Activated CD4-positive, alpha-beta memory T cell treated with anti-CD3 and anti-CD28 coated beads for 36 hours (primary cell): ENCODE results near the gene PRRC2B. TPM values are rescaled to one million over a fixed set of nuclear protein-coding genes. Genes with fewer than 3 reads are reported as not detected.
A peak's percentile ranks its signal among the peaks of the same experiment; 100 is the strongest.

Experiments
- CTCF ChIA-PET: fragments of 350-600 bp; sonication (Branson Sonifier 250); formaldehyde crosslinking; loops from one replicate; lab custom pipeline; 2021; ENCODE audit warnings: antibody characterized with exemption, inconsistent platforms; lab: Charles Lee
- POLR2A ChIA-PET: fragments of 350-600 bp; sonication (Branson Sonifier 250); formaldehyde crosslinking; loops from one replicate; lab custom pipeline; 2021; ENCODE audit warnings: antibody characterized with exemption; lab: Charles Lee
- DNase-seq: peaks from one replicate; pipeline ENCODE4 v3.0.0-alpha.2; 2020
- H3K27ac Mint-ChIP-seq: one replicate; pipeline ENCODE4 v1.8.0; 2021; ENCODE audit warnings: mixed read lengths
- H3K27me3 Mint-ChIP-seq: one replicate; pipeline ENCODE4 v1.8.0; 2021; ENCODE audit warnings: mixed read lengths
- H3K36me3 Mint-ChIP-seq: one replicate; pipeline ENCODE4 v1.8.0; 2021; ENCODE audit warnings: mixed read lengths
- H3K4me1 Mint-ChIP-seq: one replicate; pipeline ENCODE4 v1.8.0; 2021; ENCODE audit warnings: low read depth, mixed read lengths
- H3K4me3 Mint-ChIP-seq: one replicate; pipeline ENCODE4 v1.8.0; 2021; ENCODE audit warnings: mild to moderate bottlenecking, mixed read lengths
- H3K9me3 Mint-ChIP-seq: one replicate; pipeline ENCODE4 v1.8.0; 2021; ENCODE audit warnings: mixed read lengths
- intact Hi-C: fragments of 100-400 bp; cut with micrococcal nuclease; formaldehyde crosslinking; loops from one replicate; pipeline ENCODE4 v1.15.1; 2023
- total RNA-seq, 2 experiments: library from RNA; stranded (reverse); gene quantifications; one replicate each; pipeline ENCODE4 v1.2.3, GENCODE V29; 2021

The PRRC2B gene
- total RNA-seq, 2 experiments from 2014 or later: 127 to 135 TPM

DNA sequence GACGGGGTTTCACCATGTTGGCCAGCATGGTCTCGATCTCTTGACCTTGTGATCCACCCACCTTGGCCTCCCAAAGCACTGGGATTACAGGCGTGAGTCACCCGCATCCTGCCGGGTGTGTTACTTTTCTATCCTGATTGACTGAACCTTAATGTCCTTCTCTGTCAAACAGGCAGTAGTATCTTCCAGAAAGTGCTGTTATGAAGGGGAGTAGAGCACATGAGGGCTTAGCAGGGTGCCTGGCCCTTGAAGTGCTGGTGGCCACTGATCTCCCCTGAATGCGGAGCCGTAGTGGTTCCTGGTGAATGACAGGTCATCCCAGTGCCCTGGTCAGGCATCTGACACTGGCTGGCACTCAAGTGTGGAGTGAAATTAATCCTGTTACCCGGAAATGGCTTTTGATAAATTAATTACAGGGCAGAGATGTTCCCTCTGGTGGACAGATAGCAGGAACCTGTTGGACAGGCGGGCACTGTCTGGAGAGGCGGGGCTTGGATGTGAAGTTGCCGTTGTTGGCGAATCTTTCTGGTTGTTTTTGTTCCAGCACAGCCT, 28.4 kb downstream of the PRRC2B start:
- H3K4me3 Mint-ChIP-seq: no peak overlapping the region
- intact Hi-C loops: no loop called here
- ChIA-PET CTCF (interaction anchor here (0.9 kb wide), 1 partner anchor 49 kb away, joined by 3 read pairs; no protein-coding TSS in a partner anchor), POLR2A (no interaction called here)
- no peak for DNase-seq
- H3K36me3 Mint-ChIP-seq: peaks cover 15% of the 10 kb centered on the region
- no peaks in the 10 kb centered on the region for H3K27me3 Mint-ChIP-seq
- H3K4me1 Mint-ChIP-seq: peaks cover 76% of the 10 kb centered on the region
- H3K27ac Mint-ChIP-seq: peak overlapping the region; percentile 54
- no peaks in the 10 kb centered on the region for H3K9me3 Mint-ChIP-seq

DNA sequence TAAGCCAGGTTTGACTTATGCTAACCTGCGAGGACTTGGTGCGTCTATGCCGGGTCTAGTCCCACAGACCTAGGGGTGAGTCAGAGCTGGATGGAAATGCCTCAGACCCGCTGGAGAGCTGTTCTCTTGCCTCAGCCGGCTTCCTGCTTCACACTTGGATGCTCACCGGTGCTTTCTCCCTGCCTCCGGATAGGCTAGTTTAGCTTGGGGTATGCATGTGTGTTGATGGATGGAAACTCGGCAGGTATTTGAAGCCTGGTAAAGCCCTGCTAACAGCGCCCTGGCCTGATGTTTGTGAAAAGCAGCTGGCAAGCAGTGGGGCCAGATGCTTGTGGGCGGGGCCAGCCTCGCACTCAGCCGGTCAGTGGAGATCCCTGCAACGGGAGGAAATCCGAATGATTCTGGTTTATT, 29.3 kb downstream of the PRRC2B start:
- POLR2A ChIA-PET: no interaction called here
- H3K36me3 Mint-ChIP-seq: peaks cover 13% of the 10 kb centered on the region

DNA sequence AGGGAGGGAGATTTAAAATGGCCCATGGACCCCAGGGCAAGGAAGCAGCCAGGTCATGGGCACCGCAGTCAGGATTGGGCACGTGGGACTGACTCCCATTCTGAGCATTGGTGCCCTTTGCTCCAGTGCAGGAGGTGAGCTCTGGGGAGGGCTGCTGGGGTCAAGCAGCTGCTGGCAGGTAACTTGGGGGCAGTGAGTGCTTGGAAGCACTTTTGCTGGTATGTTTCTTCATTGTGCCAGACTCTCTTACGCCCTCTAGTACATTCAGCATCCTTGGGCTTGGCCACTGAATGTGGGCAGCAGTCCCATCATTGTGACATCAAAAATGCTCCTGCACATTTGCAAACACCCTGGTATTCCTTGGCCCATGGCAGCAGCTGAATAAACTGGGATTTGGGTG, 32.7 kb downstream of the PRRC2B start:
- Mint-ChIP-seq H3K27me3 (no peaks in the 10 kb centered on the region), H3K9me3 (no peaks in the 10 kb centered on the region), H3K4me1 (peaks cover 56% of the 10 kb centered on the region), H3K36me3 (peaks cover 14% of the 10 kb centered on the region), H3K27ac (no peak overlapping the region), H3K4me3 (no peak overlapping the region)
- intact Hi-C loops: no loop called here
- no peak for DNase-seq
- CTCF ChIA-PET: no interaction called here
- POLR2A ChIA-PET: no interaction called here

More for the DNA sequence above, 29.3 kb downstream of the PRRC2B start:
- Mint-ChIP-seq H3K4me3 (no peak overlapping the region), H3K27me3 (no peaks in the 10 kb centered on the region), H3K4me1 (peaks cover 72% of the 10 kb centered on the region), H3K9me3 (no peaks in the 10 kb centered on the region), H3K27ac (peak overlapping the region; percentile 30)
- DNase-seq: no peak
- CTCF ChIA-PET: no interaction called here
- intact Hi-C loops: no loop called here

DNA sequence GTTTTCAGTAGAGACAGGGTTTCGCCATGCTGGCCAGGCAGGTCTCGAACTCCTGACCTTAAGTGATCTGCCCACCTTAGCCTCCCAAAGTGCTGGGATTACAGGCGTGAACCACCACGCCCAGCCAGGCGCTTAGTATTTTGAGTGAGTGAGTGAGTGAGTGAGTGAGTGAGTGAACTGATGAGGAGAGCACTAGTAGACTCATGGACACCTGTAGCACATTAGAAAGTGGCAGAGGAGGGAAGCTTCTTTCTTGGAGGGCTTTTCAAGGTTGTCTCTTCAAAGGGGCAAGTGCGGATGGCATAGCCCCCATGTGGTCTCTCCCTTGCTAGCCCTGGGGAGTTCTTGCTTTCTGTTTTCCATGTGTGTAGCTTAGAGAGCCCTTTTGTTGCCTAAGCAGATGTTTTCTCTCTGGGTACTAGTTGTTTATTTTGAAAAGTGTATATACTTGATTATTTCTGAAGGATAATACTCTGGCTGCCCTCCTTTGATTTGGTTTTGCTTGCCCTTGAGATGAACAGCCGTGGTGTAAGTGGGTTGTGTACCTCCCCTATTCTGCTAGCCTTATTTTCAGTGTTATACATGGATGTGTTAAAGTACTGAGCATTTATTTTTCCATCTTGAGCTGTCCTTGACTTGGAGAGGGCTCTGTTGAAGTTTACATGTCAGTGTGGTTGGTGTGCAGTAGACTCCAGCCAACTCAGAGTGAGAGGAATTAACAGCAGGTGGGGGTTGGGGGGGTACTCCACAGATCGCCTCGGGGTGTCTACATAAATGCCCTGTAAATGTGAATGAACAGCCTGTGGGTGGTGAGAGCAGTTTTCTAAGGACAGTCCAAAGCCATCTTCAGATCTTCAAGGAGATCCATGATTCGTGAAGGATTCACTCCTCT, 35.5 kb downstream of the PRRC2B start:
- no peak for DNase-seq
- H3K4me1 Mint-ChIP-seq: peaks cover 39% of the 10 kb centered on the region
- ChIA-PET POLR2A (no interaction called here), CTCF (interaction anchor here (0.7 kb wide), 1 partner anchor 79 kb away, joined by 4 read pairs; no protein-coding TSS in a partner anchor)
- H3K9me3 Mint-ChIP-seq: no peaks in the 10 kb centered on the region
- intact Hi-C loops: no loop called here
- no peak overlapping the region for H3K4me3 Mint-ChIP-seq
- H3K27ac Mint-ChIP-seq: no peak overlapping the region
- peaks cover 23% of the 10 kb centered on the region for H3K36me3 Mint-ChIP-seq
- no peaks in the 10 kb centered on the region for H3K27me3 Mint-ChIP-seq

DNA sequence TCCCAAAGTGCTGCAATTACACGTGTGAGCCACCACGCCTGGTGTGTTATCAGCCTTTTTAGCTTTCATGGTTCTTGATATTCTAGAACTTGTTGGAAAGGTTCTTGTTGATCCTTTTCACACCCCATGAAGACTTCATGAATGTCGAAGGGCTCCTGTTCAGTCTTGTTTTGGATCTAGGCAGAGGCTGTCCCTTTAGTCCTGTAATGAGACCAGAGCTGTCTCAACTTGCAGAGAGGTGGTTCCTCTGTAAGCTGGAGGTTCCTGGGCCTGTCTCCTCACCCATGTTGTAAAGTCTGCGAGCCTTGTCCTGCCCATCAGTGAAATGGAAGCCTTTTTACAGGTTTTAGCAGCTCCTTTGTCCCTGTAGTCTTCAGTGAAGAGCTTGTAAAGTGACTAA, 38.2 kb downstream of the PRRC2B start:
- H3K27ac Mint-ChIP-seq: no peak overlapping the region

DNA sequence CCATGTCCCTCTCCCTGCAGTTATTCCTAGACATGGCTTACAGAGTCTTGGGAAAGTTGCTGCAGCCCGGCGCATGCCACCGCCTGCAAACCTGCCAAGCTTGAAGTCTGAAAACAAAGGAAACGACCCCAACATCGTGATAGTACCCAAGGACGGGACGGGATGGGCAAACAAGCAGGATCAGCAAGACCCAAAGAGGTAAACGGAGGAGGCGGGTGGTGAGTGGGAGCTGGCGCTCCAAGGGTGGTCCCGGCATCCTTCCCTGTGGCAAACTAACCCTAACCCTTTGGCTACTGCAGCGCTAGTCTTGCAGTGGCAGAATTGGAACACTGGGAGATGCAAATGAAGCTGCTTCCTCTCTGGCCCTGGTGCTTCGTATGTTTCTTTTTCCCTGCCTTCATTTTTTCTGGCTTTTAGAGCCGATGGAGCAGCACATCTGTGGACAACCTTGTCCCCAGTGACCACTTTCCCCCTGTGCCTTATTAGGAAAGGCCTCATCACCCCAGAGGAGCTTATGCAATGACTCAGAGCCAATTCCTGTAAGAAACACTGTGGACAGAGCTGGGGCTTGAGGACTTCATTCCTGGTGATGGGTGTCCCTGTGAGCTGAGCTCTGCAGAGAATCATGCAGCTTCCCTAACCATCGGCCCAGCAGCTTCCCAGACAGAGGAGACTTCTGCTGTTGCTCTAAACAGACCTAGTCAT, 38.9 kb downstream of the PRRC2B start:
- Mint-ChIP-seq H3K4me3 (no peak overlapping the region), H3K27ac (peak overlapping the region; percentile 34), H3K27me3 (no peaks in the 10 kb centered on the region), H3K9me3 (no peaks in the 10 kb centered on the region), H3K4me1 (peaks cover 17% of the 10 kb centered on the region), H3K36me3 (peaks cover 29% of the 10 kb centered on the region)
- DNase-seq: no peak
- CTCF ChIA-PET: interaction anchor here (2.3 kb wide), 1 partner anchor 83 kb away, joined by 9 read pairs; no protein-coding TSS in a partner anchor
- POLR2A ChIA-PET: no interaction called here
- intact Hi-C loops: no loop called here

More for the DNA sequence above, 38.2 kb downstream of the PRRC2B start:
- H3K9me3 Mint-ChIP-seq: no peaks in the 10 kb centered on the region
- H3K4me1 Mint-ChIP-seq: peaks cover 23% of the 10 kb centered on the region
- peaks cover 30% of the 10 kb centered on the region for H3K36me3 Mint-ChIP-seq
- ChIA-PET CTCF (interaction anchor here (2.3 kb wide), 1 partner anchor 82 kb away, joined by 9 read pairs; no protein-coding TSS in a partner anchor), POLR2A (no interaction called here)
- intact Hi-C loops: no loop called here
- no peak for DNase-seq
- H3K4me3 Mint-ChIP-seq: no peak overlapping the region
- no peaks in the 10 kb centered on the region for H3K27me3 Mint-ChIP-seq

DNA sequence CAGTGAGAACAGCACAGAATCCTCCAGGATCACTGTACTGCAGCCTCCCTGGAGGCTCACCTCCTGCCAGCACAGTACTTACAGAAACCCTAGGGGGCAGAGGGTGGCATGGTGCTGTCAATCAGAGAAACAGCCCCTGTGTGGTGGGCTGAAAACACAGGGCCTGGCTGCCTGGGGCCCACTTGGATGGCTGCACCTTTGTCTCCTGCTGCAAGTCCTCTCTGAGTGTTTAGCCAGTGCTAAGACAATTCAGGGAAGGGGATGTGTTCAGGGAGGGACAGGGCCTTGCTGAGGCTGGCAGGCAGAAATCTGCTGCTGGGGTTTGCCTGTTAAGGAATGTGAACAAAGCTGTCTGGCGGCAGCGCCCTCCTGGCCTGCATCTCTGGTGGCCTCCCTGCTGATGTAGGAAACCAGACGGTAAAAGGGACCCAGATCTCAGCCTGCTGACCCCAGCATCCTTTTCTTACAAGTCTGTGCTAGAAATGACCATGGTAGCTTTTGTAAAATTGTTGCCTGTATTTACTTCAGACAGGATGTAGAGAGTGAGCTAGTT, 39.5 kb downstream of the PRRC2B start:
- DNase-seq: no peak
- no peak overlapping the region for H3K27ac Mint-ChIP-seq
- CTCF ChIA-PET: interaction anchor here (2.3 kb wide), 1 partner anchor 84 kb away, joined by 9 read pairs; no protein-coding TSS in a partner anchor
- intact Hi-C loops: no loop called here
- no peaks in the 10 kb centered on the region for H3K27me3 Mint-ChIP-seq
- no peaks in the 10 kb centered on the region for H3K9me3 Mint-ChIP-seq
- no peak overlapping the region for H3K4me3 Mint-ChIP-seq
- peaks cover 29% of the 10 kb centered on the region for H3K36me3 Mint-ChIP-seq
- peaks cover 16% of the 10 kb centered on the region for H3K4me1 Mint-ChIP-seq
- POLR2A ChIA-PET: no interaction called here

DNA sequence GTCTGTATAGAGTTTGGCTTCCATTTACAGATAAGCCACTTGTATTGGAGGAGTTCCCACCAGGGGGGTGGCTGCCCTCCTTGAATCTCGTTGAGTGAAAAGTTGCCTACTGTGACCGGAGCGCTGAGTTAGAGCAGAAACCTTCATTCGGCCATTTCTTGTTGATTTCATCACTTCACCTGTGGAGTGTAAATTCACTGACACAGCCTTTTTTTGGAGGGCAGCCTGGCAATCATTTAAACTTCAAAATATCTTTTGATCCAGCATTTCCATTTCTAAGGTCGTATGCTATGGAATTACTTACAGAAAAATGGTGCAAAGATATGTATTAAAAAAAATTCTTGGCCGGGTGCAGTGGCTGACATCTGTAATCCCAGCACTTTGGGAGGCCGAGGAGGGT, 40.8 kb downstream of the PRRC2B start:
- ChIA-PET CTCF (no interaction called here), POLR2A (no interaction called here)
- no peaks in the 10 kb centered on the region for H3K9me3 Mint-ChIP-seq
- no peaks in the 10 kb centered on the region for H3K27me3 Mint-ChIP-seq
- intact Hi-C loops: no loop called here
- H3K36me3 Mint-ChIP-seq: peaks cover 36% of the 10 kb centered on the region
- H3K27ac Mint-ChIP-seq: peak overlapping the region; percentile 2
- no peak overlapping the region for H3K4me3 Mint-ChIP-seq
- H3K4me1 Mint-ChIP-seq: peaks cover 8% of the 10 kb centered on the region
- DNase-seq: no peak

DNA sequence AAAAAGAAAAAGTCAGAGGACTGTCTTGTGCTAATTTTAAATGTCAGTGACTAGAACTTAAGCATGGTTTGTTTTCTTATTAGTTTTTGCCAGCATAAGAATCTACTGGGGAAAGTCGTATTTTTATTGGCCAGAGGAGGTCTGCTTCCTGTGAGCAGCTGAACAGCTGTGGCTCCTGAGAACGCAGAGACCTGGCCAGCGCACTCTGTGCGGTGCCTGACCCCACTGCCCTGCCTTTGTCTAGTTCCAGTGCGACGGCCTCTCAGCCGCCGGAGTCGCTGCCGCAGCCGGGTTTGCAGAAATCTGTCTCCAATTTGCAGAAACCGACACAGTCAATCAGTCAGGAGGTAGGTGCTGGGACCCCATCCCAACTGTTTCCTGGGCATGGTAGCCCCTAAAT, 42.5 kb downstream of the PRRC2B start:
- H3K27ac Mint-ChIP-seq: peak overlapping the region; percentile 11
- ChIA-PET CTCF (interaction anchor here (1.1 kb wide), 1 partner anchor 30 kb away, joined by 4 read pairs; no protein-coding TSS in a partner anchor), POLR2A (no interaction called here)
- DNase-seq: no peak
- H3K27me3 Mint-ChIP-seq: no peaks in the 10 kb centered on the region
- H3K4me1 Mint-ChIP-seq: peaks cover 10% of the 10 kb centered on the region
- peaks cover 40% of the 10 kb centered on the region for H3K36me3 Mint-ChIP-seq
- H3K9me3 Mint-ChIP-seq: no peaks in the 10 kb centered on the region
- H3K4me3 Mint-ChIP-seq: no peak overlapping the region
- intact Hi-C loops: no loop called here

DNA sequence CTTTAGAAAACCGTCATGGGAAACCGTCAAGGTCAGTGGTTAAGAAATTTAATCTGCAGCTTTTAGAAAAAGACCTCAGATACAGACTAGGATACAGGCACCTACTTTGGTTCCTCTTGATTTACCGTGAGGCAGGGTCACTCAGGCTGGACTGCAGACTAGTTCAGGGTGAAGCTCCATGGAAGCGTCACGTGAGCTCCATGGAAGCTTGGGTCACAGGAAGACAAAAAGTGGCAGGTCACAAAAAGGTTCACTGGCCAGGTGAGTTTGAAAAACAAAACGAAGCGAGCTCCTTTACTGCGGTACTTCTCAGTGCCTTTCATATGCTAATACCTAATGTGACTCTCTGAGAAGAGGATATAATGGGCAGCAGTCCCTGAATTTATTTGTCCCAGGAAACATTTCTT, 43.0 kb downstream of the PRRC2B start:
- intact Hi-C loops: no loop called here
- no peak for DNase-seq
- Mint-ChIP-seq H3K4me1 (peaks cover 10% of the 10 kb centered on the region), H3K27me3 (no peaks in the 10 kb centered on the region), H3K27ac (no peak overlapping the region), H3K4me3 (no peak overlapping the region), H3K36me3 (peaks cover 40% of the 10 kb centered on the region), H3K9me3 (no peaks in the 10 kb centered on the region)
- POLR2A ChIA-PET: no interaction called here
- CTCF ChIA-PET: interaction anchor here (0.9 to 1.1 kb wide), 2 partner anchors 30 to 87 kb away, joined by 4 to 5 read pairs; no protein-coding TSS in a partner anchor

DNA sequence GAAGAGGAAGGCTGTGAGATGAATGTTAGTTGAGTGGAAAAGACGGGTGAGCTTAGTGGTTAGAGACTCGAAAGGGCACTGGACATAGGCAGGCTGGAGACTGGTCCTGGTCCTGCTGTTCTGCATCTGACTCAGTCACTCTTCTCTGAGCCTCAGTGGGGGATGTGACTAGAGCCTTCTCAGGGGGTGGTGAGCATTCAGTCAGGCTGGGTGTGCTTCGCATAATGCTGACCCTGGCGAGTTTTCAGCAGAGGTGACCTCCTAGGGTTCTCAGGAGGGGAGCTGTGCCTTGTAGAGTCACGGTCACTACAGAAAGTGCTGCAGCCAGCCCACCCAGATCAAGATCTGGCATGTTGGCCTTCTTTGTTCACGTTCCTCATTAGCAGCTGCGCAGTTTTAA, 44.3 kb downstream of the PRRC2B start:
- H3K4me3 Mint-ChIP-seq: no peak overlapping the region
- H3K36me3 Mint-ChIP-seq: peaks cover 37% of the 10 kb centered on the region
- peaks cover 8% of the 10 kb centered on the region for H3K4me1 Mint-ChIP-seq
- intact Hi-C loops: no loop called here
- no peaks in the 10 kb centered on the region for H3K27me3 Mint-ChIP-seq
- H3K27ac Mint-ChIP-seq: no peak overlapping the region
- POLR2A ChIA-PET: no interaction called here
- DNase-seq: peak; percentile 3
- CTCF ChIA-PET: interaction anchor here (1.2 kb wide), 1 partner anchor 88 kb away, joined by 4 read pairs; no protein-coding TSS in a partner anchor
- no peaks in the 10 kb centered on the region for H3K9me3 Mint-ChIP-seq
